HepG2 (cell line): ENCODE data around the gene KIF1C. TPM values are rescaled to one million over a fixed set of nuclear protein-coding genes. Genes with fewer than 3 reads are reported as not detected.

ENCODE experiments used
- ELF4 ChIP-seq: sonication (generic); formaldehyde crosslinking; IDR thresholded peaks from 2 replicates; pipeline ENCODE4 v1.5.0; 2020; ENCODE audit warnings: missing genetic modification reagents, mild to moderate bottlenecking, moderate library complexity, borderline replicate concordance
- KLF16 ChIP-seq, 2 experiments: sonication (generic) in 1 of 2; formaldehyde crosslinking in 1 of 2; IDR thresholded peaks; 2 replicates each; pipeline versions ENCODE4 v1.6.1 to v1.8.0; 2016 to 2023; ENCODE audit warnings: missing genetic modification reagents in 2 of 2, missing compliant biosample characterization in 1 of 2
- MTF1 ChIP-seq: sonication (generic); formaldehyde crosslinking; IDR thresholded peaks from 2 replicates; pipeline ENCODE4 v1.5.0; 2020; ENCODE audit warnings: missing genetic modification reagents
- NFRKB ChIP-seq: fragments of 450-650 bp; IDR thresholded peaks from 2 replicates; pipeline ENCODE4 v1.6.1; 2017
- TCF7 ChIP-seq: sonication (generic); IDR thresholded peaks from 2 replicates; pipeline ENCODE4 v1.6.1; 2016; ENCODE audit warnings: antibody characterized with exemption, low read depth
- U2AF1 ChIP-seq: fragments of 200-400 bp; formaldehyde crosslinking; optimal IDR thresholded peaks from 2 replicates; pipeline ENCODE3; 2017; ENCODE audit warnings: mild to moderate bottlenecking, low read depth, low read length
- ZBTB7B ChIP-seq: sonication (generic); formaldehyde crosslinking; IDR thresholded peaks from 2 replicates; pipeline ENCODE4 v1.4.0; 2020; ENCODE audit warnings: missing genetic modification reagents
- ZFP82 ChIP-seq: sonication (generic); formaldehyde crosslinking; IDR thresholded peaks from 2 replicates; pipeline ENCODE4 v1.5.1; 2020; ENCODE audit warnings: mild to moderate bottlenecking, missing genetic modification reagents, borderline replicate concordance
- ZNF12 ChIP-seq: sonication (generic); formaldehyde crosslinking; IDR thresholded peaks from 2 replicates; pipeline ENCODE4 v1.5.0; 2020; ENCODE audit warnings: missing genetic modification reagents
- ZSCAN20 ChIP-seq: sonication (generic); formaldehyde crosslinking; IDR thresholded peaks from 2 replicates; pipeline ENCODE4 v1.4.0; 2020; ENCODE audit warnings: missing genetic modification reagents, mild to moderate bottlenecking, borderline replicate concordance
- polyA plus RNA-seq, 8 experiments: library from polyadenylated mRNA; depleted of rRNA in 3 of 8; stranded (reverse) in 7 of 8; unstranded in 1 of 8; fragments of >200 nt; fragmentation: Illumina TruSeq in 4 of 8; extraction: Trizol in 4 of 8; gene quantifications; 2 replicates each; pipeline versions ENCODE4 v1.2.1 to v1.2.3, GENCODE V29; 2011 to 2016; ENCODE audit warnings: low read depth in 4 of 8, missing spikeins in 1 of 8, mixed read lengths in 1 of 8; ENCODE audit not compliant: insufficient read depth in 1 of 8
- total RNA-seq, 5 experiments: library from RNA; depleted of rRNA; stranded (reverse); fragments of >200 nt; fragmentation: Illumina TruSeq; extraction: Trizol; gene quantifications; 2 replicates each; pipeline ENCODE4 v1.2.3, GENCODE V29; 2016; ENCODE audit warnings: low read depth in 1 of 5
- TF ChIP-seq, protein P1 (sequence below): sonication (generic); formaldehyde crosslinking; IDR thresholded peaks from 2 replicates; pipeline ENCODE4 v1.4.0; 2020; ENCODE audit warnings: missing genetic modification reagents
- TF ChIP-seq, protein P2 (sequence below): sonication (generic); formaldehyde crosslinking; IDR thresholded peaks from 2 replicates; pipeline ENCODE4 v1.4.0; 2020; ENCODE audit warnings: mild to moderate bottlenecking, low read depth, missing genetic modification reagents
- TF ChIP-seq, protein P3 (sequence below): sonication (generic); formaldehyde crosslinking; IDR thresholded peaks from 2 replicates; pipeline ENCODE4 v1.5.0; 2020; ENCODE audit warnings: mild to moderate bottlenecking, low read depth, missing genetic modification reagents, borderline replicate concordance
- TF ChIP-seq, protein P4 (sequence below): sonication (generic); formaldehyde crosslinking; IDR thresholded peaks from 2 replicates; pipeline ENCODE4 v1.4.0; 2020; ENCODE audit warnings: missing genetic modification reagents
- TF ChIP-seq, protein P5 (sequence below): sonication (generic); formaldehyde crosslinking; IDR thresholded peaks from 2 replicates; pipeline ENCODE4 v1.8.1; 2022; ENCODE audit warnings: mild to moderate bottlenecking, missing genetic modification reagents
- TF ChIP-seq, protein P6 (sequence below): sonication (generic); formaldehyde crosslinking; IDR thresholded peaks from 2 replicates; pipeline ENCODE4 v1.4.0; 2020; ENCODE audit warnings: mild to moderate bottlenecking, missing genetic modification reagents

KIF1C gene
- total and polyA plus RNA-seq, 2 of the 13 experiments (the other 11 are each of a cell fraction or from before 2014, with no cell fraction given), result 70.0 to 104 TPM

DNA sequence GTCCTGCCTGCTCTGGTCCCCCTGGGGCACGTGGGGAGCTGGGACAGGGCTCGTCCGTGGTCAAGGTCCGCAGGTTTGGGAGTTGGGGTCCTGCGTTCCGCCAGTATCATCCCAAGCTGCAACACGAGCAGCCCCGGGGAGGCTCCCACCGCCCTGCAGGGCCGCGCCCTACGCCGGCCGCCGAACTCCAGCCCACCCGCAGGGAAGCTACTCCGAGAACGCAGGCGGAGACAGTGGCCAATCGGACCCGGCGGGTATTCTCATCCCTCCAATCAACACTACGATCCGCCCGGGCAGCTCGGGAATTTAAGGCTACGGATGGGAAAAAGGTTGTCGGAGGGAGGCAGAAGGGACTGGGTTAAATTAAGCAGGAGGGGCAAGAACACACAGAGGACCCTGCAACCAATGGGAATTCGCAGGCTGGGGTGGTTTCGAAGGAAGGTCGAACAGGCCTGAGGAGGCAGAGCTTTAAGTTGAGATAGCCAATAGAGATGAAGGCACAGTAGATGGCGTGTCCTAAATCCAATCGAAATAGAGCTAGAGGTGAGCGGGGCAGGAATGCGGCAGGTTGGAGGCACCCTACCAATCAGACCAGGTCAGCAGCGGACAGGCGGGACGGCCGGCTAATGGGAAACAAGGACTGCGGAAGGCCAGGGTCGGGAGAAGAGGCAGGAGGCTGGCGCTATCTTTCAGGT, 30.8 kb upstream of the KIF1C start (continued):
- TF ChIP-seq, protein P1, sequence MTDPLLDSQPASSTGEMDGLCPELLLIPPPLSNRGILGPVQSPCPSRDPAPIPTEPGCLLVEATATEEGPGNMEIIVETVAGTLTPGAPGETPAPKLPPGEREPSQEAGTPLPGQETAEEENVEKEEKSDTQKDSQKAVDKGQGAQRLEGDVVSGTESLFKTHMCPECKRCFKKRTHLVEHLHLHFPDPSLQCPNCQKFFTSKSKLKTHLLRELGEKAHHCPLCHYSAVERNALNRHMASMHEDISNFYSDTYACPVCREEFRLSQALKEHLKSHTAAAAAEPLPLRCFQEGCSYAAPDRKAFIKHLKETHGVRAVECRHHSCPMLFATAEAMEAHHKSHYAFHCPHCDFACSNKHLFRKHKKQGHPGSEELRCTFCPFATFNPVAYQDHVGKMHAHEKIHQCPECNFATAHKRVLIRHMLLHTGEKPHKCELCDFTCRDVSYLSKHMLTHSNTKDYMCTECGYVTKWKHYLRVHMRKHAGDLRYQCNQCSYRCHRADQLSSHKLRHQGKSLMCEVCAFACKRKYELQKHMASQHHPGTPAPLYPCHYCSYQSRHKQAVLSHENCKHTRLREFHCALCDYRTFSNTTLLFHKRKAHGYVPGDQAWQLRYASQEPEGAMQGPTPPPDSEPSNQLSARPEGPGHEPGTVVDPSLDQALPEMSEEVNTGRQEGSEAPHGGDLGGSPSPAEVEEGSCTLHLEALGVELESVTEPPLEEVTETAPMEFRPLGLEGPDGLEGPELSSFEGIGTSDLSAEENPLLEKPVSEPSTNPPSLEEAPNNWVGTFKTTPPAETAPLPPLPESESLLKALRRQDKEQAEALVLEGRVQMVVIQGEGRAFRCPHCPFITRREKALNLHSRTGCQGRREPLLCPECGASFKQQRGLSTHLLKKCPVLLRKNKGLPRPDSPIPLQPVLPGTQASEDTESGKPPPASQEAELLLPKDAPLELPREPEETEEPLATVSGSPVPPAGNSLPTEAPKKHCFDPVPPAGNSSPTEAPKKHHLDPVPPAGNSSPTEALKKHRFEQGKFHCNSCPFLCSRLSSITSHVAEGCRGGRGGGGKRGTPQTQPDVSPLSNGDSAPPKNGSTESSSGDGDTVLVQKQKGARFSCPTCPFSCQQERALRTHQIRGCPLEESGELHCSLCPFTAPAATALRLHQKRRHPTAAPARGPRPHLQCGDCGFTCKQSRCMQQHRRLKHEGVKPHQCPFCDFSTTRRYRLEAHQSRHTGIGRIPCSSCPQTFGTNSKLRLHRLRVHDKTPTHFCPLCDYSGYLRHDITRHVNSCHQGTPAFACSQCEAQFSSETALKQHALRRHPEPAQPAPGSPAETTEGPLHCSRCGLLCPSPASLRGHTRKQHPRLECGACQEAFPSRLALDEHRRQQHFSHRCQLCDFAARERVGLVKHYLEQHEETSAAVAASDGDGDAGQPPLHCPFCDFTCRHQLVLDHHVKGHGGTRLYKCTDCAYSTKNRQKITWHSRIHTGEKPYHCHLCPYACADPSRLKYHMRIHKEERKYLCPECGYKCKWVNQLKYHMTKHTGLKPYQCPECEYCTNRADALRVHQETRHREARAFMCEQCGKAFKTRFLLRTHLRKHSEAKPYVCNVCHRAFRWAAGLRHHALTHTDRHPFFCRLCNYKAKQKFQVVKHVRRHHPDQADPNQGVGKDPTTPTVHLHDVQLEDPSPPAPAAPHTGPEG (CRISPR knock-in tag), result peak; percentile 10; the same call in 1 of the 2 replicates
- TF ChIP-seq ZFP82 (CRISPR knock-in tag) (no peak), NFRKB (no peak), ELF4 (CRISPR knock-in tag) (no peak), MTF1 (CRISPR knock-in tag) (no peak), U2AF1 (no peak), ZNF12 (CRISPR knock-in tag) (no peak), ZBTB7B (CRISPR knock-in tag) (no peak), KLF16 (CRISPR knock-in tag; IDR thresholded peaks at IDR 0.05) (no peak), TCF7 (no peak), ZSCAN20 (CRISPR knock-in tag) (no peak)
- TF ChIP-seq, protein P2, sequence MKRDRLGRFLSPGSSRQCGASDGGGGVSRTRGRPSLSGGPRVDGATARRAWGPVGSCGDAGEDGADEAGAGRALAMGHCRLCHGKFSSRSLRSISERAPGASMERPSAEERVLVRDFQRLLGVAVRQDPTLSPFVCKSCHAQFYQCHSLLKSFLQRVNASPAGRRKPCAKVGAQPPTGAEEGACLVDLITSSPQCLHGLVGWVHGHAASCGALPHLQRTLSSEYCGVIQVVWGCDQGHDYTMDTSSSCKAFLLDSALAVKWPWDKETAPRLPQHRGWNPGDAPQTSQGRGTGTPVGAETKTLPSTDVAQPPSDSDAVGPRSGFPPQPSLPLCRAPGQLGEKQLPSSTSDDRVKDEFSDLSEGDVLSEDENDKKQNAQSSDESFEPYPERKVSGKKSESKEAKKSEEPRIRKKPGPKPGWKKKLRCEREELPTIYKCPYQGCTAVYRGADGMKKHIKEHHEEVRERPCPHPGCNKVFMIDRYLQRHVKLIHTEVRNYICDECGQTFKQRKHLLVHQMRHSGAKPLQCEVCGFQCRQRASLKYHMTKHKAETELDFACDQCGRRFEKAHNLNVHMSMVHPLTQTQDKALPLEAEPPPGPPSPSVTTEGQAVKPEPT, result no peak
- TF ChIP-seq, protein P3, sequence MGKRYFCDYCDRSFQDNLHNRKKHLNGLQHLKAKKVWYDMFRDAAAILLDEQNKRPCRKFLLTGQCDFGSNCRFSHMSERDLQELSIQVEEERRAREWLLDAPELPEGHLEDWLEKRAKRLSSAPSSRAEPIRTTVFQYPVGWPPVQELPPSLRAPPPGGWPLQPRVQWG, result no peak
- TF ChIP-seq, protein P4, sequence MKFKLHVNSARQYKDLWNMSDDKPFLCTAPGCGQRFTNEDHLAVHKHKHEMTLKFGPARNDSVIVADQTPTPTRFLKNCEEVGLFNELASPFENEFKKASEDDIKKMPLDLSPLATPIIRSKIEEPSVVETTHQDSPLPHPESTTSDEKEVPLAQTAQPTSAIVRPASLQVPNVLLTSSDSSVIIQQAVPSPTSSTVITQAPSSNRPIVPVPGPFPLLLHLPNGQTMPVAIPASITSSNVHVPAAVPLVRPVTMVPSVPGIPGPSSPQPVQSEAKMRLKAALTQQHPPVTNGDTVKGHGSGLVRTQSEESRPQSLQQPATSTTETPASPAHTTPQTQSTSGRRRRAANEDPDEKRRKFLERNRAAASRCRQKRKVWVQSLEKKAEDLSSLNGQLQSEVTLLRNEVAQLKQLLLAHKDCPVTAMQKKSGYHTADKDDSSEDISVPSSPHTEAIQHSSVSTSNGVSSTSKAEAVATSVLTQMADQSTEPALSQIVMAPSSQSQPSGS, result no peak
- TF ChIP-seq, protein P5, sequence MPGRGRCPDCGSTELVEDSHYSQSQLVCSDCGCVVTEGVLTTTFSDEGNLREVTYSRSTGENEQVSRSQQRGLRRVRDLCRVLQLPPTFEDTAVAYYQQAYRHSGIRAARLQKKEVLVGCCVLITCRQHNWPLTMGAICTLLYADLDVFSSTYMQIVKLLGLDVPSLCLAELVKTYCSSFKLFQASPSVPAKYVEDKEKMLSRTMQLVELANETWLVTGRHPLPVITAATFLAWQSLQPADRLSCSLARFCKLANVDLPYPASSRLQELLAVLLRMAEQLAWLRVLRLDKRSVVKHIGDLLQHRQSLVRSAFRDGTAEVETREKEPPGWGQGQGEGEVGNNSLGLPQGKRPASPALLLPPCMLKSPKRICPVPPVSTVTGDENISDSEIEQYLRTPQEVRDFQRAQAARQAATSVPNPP (CRISPR knock-in tag), result no peak
- TF ChIP-seq, protein P6, sequence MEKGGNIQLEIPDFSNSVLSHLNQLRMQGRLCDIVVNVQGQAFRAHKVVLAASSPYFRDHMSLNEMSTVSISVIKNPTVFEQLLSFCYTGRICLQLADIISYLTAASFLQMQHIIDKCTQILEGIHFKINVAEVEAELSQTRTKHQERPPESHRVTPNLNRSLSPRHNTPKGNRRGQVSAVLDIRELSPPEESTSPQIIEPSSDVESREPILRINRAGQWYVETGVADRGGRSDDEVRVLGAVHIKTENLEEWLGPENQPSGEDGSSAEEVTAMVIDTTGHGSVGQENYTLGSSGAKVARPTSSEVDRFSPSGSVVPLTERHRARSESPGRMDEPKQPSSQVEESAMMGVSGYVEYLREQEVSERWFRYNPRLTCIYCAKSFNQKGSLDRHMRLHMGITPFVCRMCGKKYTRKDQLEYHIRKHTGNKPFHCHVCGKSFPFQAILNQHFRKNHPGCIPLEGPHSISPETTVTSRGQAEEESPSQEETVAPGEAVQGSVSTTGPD (CRISPR knock-in tag), result no peak
